Transverse colon (tissue), 4 donors: ENCODE measurements around the gene MMRN2. TPM values are rescaled to one million over a fixed set of nuclear protein-coding genes. Genes with fewer than 3 reads are reported as not detected.

Experiments used
- small RNA-seq, 4 donors: library from RNA; depleted of rRNA; stranded (forward); fragments of <200 nt; gene quantifications; one replicate each; pipeline ENCODE3, GENCODE V24; 2016
- total RNA-seq, 4 donors: library from RNA; depleted of rRNA; stranded (reverse); fragments of >200 nt; gene quantifications; one replicate each; pipeline ENCODE4 v1.1.0, GENCODE V29; 2016

MMRN2 gene
- total RNA-seq, 4 donors from 2014 or later = 1.1 to 25.3 (median 8.1) TPM

Small RNA genes within 50 kb of the gene (small RNA-seq; reads per million reads assigned to genes)
- gene BMS1P3 = 0 reads per million in 4 donors
- 0 reads per million in 4 donors for gene RNU1-19P

Other genes starting within 250 kb of the MMRN2 start
- 10 to 100 TPM; 29.3 to 45.2 (median 38.0) TPM for gene BMPR1A, start 201.0 kb downstream of the MMRN2 start, total RNA-seq
- 1 to 10 TPM in 2 of 4 donors, not detected in 2; 7.4 to 7.5 TPM for gene SNCG, start 984 bp upstream of the MMRN2 start, total RNA-seq
- 100 to 1,000 TPM in 2 of 4 donors, 10 to 100 TPM in 2; 35.0 to 194 (median 117) TPM for gene ADIRF, start 10.9 kb upstream of the MMRN2 start, total RNA-seq
- gene FAM25A, start 62.7 kb upstream of the MMRN2 start, total RNA-seq = not detected
- gene GLUD1, start 137.2 kb upstream of the MMRN2 start, total RNA-seq = 100 to 1,000 TPM; 150 to 293 (median 201) TPM
- gene SHLD2, start 137.6 kb upstream of the MMRN2 start, total RNA-seq = 10 to 100 TPM; 21.7 to 43.7 (median 37.3) TPM